Breast epithelium (tissue), 4 donors: ENCODE results near the gene RASL11A. TPM values are rescaled to one million over a fixed set of nuclear protein-coding genes. Genes with fewer than 3 reads are reported as not detected.

Experiments used
- DNase-seq, 2 donors: peaks; one replicate each; pipeline ENCODE4 v3.0.0-alpha.2; 2019; ENCODE audit warnings: low spot score in 2 of 2
- H3K27ac ChIP-seq, 2 donors: fragments of 200-600 bp; sonication (generic) in 1 of 2; one replicate each; pipeline ENCODE4 v1.5.1; 2016 to 2019; ENCODE audit warnings: mild to moderate bottlenecking in 1 of 2
- H3K27me3 ChIP-seq, 2 donors: fragments of 200-600 bp; sonication (generic) in 1 of 2; one replicate each; pipeline versions ENCODE4 v1.5.1 to v1.6.0; 2017 to 2019; ENCODE audit warnings: control low read depth in 1 of 2, mild to moderate bottlenecking in 1 of 2
- H3K36me3 ChIP-seq: fragments of 200-600 bp; one replicate; pipeline ENCODE4 v1.5.1; 2019
- H3K4me1 ChIP-seq, 2 donors: fragments of 200-600 bp; sonication (generic); one replicate each; pipeline ENCODE4 v1.5.1; 2016 to 2019; ENCODE audit warnings: control low read depth in 1 of 2
- H3K4me3 ChIP-seq, 3 donors: fragments of 200-600 bp; sonication (generic); 1 replicate in 2 of 3; 2 replicates in 1 of 3; pipeline ENCODE4 v1.5.1; 2016 to 2019; ENCODE audit warnings: mild to moderate bottlenecking in 3 of 3, moderate library complexity in 2 of 3
- H3K9me3 ChIP-seq, 2 donors: fragments of 200-600 bp; sonication (generic) in 1 of 2; one replicate each; pipeline ENCODE4 v1.5.1; 2016 to 2019; ENCODE audit warnings: control low read depth in 1 of 2
- POLR2A ChIP-seq: fragments of 450-650 bp; IDR thresholded peaks from one replicate; pipeline ENCODE4 v1.6.1; 2016; ENCODE audit warnings: antibody characterized with exemption, mild to moderate bottlenecking, moderate library complexity
- POLR2AphosphoS5 ChIP-seq, 3 donors: sonication (generic); formaldehyde crosslinking; IDR thresholded peaks; one replicate each; pipeline ENCODE4 v1.6.1; 2017; ENCODE audit warnings: antibody characterized with exemption in 3 of 3
- intact Hi-C: fragments of 100-400 bp; cut with DNase I; formaldehyde crosslinking; loops from one replicate; pipeline ENCODE4 v1.15.1; 2023; ENCODE audit warnings: low total_unique reads
- total RNA-seq, 3 donors: library from RNA; depleted of rRNA; stranded (reverse); fragments of >200 nt; gene quantifications; one replicate each; pipeline ENCODE4 v1.1.0, GENCODE V29; 2016
- TF ChIP-seq, protein P1 (sequence below), 3 donors: fragments of 450-650 bp; IDR thresholded peaks; one replicate each; pipeline ENCODE4 v1.5.1; 2016 to 2017; ENCODE audit warnings: antibody characterized with exemption in 3 of 3, mild to moderate bottlenecking in 3 of 3, moderate library complexity in 3 of 3

The RASL11A gene
- total RNA-seq, 3 donors from 2014 or later = 20.8 to 62.2 (median 39.3) TPM

DNA sequence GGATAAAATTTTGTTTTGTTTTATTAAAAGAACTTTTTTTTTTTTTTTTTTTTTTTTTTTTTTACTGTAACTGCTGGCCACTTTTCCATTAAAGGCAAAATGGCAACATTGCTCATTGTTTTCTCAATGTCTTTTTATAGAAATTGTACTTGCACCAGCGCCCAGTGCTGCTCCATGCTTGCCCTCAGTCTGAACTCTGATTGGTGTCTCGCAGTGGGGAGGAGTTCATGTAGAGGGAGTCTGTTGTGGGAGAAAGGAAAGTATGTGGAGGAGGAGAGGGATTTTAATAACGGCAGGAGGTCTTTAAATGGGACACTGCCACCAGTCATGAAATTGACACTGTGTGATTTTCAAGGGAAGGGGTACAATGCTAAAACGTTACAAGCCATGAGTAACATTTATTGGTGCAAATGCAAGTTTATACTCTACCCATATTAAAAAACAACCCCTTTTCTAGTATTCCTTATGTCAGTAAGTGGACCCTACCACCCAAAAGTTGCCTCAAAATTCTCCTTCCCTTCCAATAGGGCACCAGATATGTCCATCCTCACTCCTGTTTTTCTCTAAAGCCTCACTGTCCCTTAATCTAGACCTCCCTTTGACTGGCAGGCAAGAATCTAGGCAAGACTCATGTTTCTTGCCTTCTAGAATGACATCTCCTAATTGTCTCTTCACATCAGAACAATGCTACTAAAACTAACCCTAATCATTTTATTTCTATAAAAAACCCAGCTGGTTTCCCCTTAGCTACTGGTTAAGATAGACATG is 3.2 kb downstream of the RASL11A start:
- Histone ChIP-seq H3K4me3 (no peak overlapping the region), H3K36me3 (no peaks in the 10 kb centered on the region), H3K27ac (peak overlapping the region in 1 of 2 donors; percentile 3), H3K4me1 (no peaks in the 10 kb centered on the region), H3K27me3 (no peaks in the 10 kb centered on the region), H3K9me3 (no peaks in the 10 kb centered on the region)
- DNase-seq = no peak
- intact Hi-C loops = loop anchor here (10.0 kb wide), 1 partner anchor 99 kb away; the partner anchor contains the start of gene USP12
- TF ChIP-seq, protein P1, sequence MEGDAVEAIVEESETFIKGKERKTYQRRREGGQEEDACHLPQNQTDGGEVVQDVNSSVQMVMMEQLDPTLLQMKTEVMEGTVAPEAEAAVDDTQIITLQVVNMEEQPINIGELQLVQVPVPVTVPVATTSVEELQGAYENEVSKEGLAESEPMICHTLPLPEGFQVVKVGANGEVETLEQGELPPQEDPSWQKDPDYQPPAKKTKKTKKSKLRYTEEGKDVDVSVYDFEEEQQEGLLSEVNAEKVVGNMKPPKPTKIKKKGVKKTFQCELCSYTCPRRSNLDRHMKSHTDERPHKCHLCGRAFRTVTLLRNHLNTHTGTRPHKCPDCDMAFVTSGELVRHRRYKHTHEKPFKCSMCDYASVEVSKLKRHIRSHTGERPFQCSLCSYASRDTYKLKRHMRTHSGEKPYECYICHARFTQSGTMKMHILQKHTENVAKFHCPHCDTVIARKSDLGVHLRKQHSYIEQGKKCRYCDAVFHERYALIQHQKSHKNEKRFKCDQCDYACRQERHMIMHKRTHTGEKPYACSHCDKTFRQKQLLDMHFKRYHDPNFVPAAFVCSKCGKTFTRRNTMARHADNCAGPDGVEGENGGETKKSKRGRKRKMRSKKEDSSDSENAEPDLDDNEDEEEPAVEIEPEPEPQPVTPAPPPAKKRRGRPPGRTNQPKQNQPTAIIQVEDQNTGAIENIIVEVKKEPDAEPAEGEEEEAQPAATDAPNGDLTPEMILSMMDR (IDR thresholded peaks at IDR 0.05) = no peak
- TF ChIP-seq POLR2A (no peak), POLR2AphosphoS5 (IDR thresholded peaks at IDR 0.05) (no peak)

DNA sequence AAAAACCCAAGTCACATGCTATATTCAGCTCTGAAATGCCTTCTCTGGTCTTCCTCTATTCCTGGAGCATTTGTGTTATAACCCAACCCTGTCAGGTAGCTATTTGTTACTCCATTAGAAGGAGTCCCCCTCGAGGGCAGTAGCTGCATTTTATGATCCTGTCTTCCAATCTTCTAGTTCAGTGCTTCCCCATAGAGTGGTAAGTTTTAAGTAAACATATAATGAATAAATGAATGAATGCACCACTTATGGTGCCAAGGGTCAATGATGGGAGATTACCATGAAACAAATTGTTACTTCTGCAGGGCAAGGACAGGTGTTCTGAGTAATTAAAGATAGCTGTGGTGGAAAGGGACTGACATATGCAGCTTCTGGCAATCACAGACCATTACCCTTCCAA is 4.0 kb downstream of the RASL11A start:
- DNase-seq = no peak

DNA sequence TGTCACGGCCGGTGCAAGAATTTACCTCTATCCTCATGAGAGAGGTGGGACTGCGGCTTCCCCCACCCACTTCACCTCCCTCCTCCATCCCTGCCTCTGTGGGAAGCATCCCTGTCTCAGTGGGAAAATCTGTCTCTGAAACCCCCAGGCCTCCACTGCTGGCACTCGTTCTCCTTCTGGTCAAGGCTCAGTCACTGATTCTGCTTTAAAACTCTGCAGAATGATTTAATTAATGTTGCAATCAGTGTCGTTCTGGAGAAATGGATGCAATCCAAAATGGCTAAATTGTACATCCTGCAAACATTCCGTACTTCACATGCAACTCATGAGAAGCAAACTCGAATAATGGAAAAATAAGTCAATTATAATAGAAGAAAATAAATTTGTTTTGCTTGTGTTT is 5.6 kb downstream of the RASL11A start:
- Histone ChIP-seq H3K9me3 (no peaks in the 10 kb centered on the region), H3K4me3 (no peak overlapping the region), H3K27ac (peak overlapping the region in 1 of 2 donors; percentile 64), H3K4me1 (no peaks in the 10 kb centered on the region), H3K36me3 (no peaks in the 10 kb centered on the region), H3K27me3 (no peaks in the 10 kb centered on the region)
- DNase-seq = no peak
- intact Hi-C loops = loop anchor here (10.0 kb wide), 1 partner anchor 101 kb away; the partner anchor contains the start of gene USP12
- no peak for TF ChIP-seq POLR2A

More for the DNA sequence above, 4.0 kb downstream of the RASL11A start:
- H3K27me3 ChIP-seq = no peaks in the 10 kb centered on the region
- TF ChIP-seq POLR2A (no peak), POLR2AphosphoS5 (IDR thresholded peaks at IDR 0.05) (no peak)
- TF ChIP-seq, protein P1 (IDR thresholded peaks at IDR 0.05) = no peak
- no peak overlapping the region for H3K27ac ChIP-seq
- H3K4me1 ChIP-seq = no peaks in the 10 kb centered on the region
- H3K36me3 ChIP-seq = no peaks in the 10 kb centered on the region
- H3K4me3 ChIP-seq = no peak overlapping the region
- intact Hi-C loops = loop anchor here (10.0 kb wide), 1 partner anchor 100 kb away; the partner anchor contains the start of gene USP12
- H3K9me3 ChIP-seq = no peaks in the 10 kb centered on the region

DNA sequence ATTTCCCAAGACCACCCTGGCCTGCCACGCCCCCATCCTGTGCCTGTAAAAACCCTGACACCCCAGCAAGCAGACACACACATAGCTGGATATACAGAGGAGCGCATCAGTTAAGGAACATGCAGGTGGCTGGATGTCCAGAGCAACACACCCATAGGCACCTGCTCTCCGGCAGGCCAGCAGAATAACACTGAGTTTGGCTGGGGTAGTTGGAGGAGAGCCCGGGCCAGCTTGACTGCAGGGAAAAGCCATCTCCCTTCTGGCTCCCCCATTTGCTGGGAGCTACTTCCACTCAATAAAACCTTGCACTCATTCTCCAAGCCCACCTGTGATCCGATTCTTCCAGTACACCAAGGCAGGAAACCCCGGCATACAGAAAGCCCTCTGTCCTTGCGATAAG is 8.9 kb downstream of the RASL11A start:
- Histone ChIP-seq H3K9me3 (no peaks in the 10 kb centered on the region), H3K36me3 (no peaks in the 10 kb centered on the region), H3K4me1 (no peaks in the 10 kb centered on the region), H3K27ac (no peak overlapping the region), H3K27me3 (no peaks in the 10 kb centered on the region), H3K4me3 (no peak overlapping the region)
- TF ChIP-seq POLR2A = no peak
- TF ChIP-seq POLR2AphosphoS5 (IDR thresholded peaks at IDR 0.05) = no peak
- TF ChIP-seq, protein P1 (IDR thresholded peaks at IDR 0.05) = no peak
- intact Hi-C loops = loop anchor here (10.0 kb wide), 1 partner anchor 105 kb away; the partner anchor contains the start of gene USP12
- DNase-seq = no peak

DNA sequence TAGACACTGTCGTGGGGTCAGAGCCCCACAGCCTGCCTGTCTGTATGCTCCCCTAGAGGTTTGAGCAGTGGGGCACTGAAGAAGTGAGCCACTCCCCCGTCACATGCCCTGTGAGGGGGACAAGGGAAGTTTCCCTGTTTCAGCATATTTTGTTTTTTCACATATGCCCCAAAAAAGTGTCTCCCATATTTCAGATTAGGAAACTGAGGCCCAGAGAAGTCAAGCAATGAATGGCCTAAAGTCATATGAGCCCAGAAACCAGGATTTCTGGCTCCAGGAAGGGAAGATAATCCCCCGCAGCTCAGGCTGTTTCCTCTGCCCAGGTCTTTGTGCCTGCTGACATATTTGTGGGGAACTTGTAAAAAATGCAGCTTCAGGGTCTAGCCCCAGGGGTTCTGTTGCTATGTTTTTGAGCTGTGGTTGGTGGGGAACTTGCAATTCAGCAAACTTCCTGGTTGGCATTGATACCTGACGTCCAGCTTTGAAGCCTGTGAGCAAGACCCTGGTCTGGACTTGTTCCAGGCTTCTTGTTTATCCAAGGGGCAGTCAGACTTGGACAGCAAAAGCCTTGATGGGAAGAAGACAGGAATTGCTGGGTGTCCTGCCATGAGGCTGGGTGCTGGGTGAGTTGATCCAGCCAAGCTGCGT is 9.5 kb downstream of the RASL11A start:
- TF ChIP-seq, protein P1 (IDR thresholded peaks at IDR 0.05) = no peak

More for the DNA sequence above, 9.5 kb downstream of the RASL11A start:
- intact Hi-C loops = no loop called here
- DNase-seq = no peak
- H3K4me1 ChIP-seq = no peaks in the 10 kb centered on the region
- H3K36me3 ChIP-seq = no peaks in the 10 kb centered on the region
- H3K27me3 ChIP-seq = no peaks in the 10 kb centered on the region
- H3K27ac ChIP-seq = no peak overlapping the region
- no peaks in the 10 kb centered on the region for H3K9me3 ChIP-seq
- no peak overlapping the region for H3K4me3 ChIP-seq
